DMS 273 treated with DMSO at 0.1 percent for 48 hours (cell line): ENCODE measurements around the gene MOSPD3.

Source experiments
- DNase-seq: peaks from one replicate; lab custom pipeline; 2025; lab: John Stamatoyannopoulos, UW

The MOSPD3 gene

GRCh38 chr7:100595188-100595587 lies 17.2 kb upstream of the MOSPD3 start:
- no peak for DNase-seq

- DNase-seq = no peak
These were observed 13.9 kb upstream of the MOSPD3 start for GRCh38 chr7:100598425-100598824.

- DNase-seq = no peak
These were observed 12.2 kb upstream of the MOSPD3 start for GRCh38 chr7:100599911-100600729.

- DNase-seq = no peak
These were observed 11.7 kb upstream of the MOSPD3 start for GRCh38 chr7:100600730-100601038.

DNA sequence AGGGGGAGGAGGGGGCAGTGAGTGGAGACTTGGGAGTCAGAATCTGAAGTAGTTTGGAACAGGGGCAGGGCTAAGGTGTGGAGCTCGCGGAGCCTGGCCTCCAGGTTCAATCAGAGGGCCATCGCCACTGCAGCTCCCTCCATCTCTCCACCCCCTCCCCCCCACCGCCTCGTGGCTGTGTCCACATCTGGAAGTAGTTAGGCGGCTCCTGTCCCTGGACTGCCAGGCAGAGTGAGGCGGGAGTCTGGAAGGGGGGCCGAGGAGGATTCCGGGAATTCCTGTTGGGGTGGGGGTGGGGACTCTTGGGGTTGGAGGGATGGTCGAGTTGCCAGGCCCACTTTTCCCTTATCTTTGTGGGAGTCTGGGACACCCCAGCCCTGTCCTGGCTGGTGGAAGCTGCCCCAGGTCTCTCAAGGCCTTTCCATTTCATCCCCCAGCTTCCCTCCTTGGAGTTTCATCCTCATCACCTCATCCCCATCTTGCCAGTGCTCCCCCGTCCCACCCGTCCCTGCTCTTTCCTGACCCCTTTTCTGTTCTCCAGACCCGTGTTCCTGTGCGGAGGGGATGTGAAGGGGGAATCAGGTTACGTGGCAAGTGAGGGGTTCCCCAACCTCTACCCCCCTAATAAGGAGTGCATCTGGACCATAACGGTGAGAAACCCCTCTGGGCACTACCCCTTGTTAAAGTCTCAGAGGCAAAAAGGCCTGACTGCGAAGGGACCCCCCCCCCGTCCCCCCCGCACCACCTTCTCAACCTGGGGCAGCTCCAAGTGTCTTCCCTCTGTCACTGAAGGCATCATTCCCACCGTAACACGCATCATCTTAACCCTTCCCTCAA lies 9.2 kb upstream of the MOSPD3 start:
- DNase-seq = no peak

GRCh38 chr7:100603726-100604027 lies 8.7 kb upstream of the MOSPD3 start:
- no peak for DNase-seq

DNA sequence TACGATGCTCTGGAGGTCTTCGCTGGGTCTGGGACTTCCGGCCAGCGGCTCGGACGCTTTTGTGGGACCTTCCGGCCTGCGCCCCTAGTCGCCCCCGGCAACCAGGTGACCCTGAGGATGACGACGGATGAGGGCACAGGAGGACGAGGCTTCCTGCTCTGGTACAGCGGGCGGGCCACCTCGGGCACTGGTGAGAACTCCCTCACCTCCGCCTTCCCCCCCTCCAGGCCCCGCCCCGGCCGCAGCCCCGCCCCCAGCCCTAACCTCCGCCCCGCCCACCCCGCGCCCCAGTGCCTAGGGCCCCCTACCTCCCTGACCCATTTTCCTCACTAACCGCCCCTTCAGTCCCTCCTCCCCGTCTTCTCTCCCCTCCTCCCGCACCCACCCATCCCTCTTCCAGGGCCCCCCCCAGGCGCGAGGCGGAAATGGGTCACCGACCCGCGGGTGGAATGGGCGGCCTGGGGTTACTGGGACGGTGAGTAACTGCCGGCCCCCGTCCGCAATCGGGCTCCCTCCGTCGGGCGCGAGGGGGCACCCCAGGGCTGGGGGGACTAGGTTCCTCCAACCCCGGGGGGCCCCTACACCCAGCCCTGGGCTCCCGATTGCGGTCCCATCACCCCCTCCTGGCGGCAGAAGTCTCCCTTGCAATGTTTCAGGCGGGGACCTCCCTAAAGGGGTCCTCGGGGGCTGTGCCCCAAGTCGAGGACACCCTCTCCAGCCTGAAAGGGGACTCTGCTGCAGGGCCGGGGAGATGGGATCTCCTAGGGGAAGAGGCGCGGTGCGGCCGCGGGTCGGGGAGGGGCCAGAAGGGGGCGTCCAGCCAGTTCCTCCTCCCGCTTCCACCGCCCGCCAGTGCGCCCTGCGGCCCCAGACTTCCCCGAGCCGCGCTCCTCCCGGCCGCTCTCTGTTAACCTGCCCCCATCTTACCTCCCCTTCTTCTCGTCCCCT lies 8.0 kb upstream of the MOSPD3 start:
- no peak for DNase-seq

- no peak for DNase-seq
These were observed 7.1 kb upstream of the MOSPD3 start for GRCh38 chr7:100604976-100605911.

DNA sequence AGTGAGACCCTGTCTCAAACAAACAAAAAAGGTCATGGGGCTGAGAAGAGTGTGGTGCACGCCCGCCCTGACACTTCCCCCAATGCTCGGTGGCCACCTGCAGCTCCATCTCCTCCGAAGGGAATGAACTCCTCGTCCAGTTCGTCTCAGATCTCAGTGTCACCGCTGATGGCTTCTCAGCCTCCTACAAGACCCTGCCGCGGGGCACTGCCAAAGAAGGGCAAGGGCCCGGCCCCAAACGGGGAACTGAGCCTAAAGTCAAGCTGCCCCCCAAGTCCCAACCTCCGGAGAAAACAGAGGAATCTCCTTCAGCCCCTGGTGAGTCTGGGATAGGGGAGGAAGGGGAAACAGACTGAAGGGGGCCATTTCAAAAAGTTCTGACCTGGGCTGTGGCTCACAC lies 6.0 kb upstream of the MOSPD3 start:
- DNase-seq = no peak

DNA sequence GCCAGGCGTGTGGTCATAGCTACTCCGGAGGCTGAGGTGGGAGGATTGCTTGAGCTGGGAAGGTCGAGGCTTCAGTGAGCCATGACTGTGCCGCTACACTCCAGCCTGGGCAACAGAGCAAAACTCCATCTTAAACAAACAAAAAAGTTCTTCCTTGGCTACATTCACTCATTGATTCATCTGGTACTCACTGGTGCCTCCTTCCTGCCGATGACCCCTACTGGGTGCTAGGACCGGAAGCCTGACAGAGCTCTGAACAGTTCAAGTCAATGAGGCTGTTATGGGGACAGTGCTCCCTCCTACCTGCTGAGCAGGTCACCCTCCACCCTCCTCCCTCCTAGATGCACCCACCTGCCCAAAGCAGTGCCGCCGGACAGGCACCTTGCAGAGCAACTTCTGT lies 5.2 kb upstream of the MOSPD3 start:
- no peak for DNase-seq

DNA sequence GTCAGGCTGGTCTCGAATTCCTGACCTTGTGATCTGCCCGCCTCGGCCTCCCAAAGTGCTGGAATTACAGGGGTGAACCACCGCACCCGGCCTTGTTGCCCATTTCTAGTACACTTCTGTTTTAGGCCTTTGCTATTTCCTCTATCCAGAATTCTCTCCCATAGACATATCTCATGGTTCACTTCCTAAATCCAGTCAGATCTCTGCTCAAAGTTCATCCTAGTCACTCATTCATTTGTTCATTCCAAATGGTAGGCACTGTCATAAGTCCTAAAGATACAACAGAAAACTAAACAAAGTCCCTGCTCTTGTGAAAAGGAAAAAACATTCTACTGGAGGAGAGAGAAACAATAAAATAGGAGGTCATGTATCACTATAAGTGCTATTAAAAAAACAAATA lies 2.4 kb upstream of the MOSPD3 start:
- DNase-seq = no peak

DNA sequence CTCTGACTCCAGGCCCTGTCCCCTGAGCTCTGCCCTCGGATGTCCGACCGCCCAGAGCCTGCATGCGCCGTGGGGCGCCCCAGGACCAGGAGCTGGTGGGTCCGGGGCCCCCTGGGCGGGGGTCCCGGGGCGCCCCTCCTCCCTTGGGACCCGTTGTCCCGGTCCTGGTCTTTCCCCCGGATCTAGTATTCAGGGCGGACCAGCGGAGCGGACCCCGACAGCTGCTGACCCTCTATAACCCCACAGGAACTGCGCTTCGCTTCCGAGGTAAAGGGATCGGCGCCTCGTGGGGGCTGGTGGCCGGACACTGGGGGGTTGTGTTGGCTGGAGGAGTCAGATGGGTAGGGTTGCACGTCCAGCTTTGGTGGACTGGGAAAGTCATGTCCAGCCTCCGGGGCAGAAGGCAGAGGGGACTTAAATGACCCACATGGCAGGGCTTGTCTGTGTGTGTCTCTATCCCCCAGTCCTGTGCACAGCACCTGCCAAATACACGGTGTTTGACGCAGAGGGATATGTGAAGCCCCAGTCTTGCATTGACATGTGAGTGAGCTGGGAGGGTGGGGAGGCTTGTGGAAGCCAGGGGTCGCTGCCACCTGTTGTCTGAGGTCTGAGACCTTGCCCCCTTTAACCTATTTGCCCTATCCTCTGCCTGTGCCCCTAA lies 520 bp downstream of the MOSPD3 start:
- no peak for DNase-seq

GRCh38 chr7:100613412-100614175 lies 1.3 kb downstream of the MOSPD3 start:
- no peak for DNase-seq

DNA sequence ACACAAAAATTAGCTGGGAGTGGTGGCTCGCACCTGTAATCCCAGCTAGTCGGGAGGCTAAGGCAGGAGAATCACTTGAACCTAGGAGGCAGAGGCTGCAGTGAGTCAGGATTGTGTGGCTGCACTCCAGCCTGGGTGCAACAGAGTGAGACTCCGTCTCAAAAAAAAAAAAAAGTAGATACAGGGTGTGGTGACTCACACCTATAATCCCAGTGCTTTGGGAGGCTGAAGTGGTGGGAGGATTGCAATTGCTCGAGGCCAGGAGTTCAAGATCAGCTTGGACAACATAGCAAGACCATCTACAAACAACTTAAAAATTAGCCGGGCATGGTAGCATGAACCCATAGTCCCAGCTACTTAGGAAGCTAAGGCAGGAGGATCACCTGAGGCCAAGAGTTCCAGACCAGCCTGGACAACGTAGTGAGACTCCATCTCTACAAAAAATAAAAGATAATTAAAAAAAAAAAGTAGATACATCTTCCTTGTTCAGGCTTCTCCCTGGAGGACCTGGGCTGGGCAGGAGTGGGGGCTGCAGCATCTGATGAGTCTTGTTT lies 2.0 kb downstream of the MOSPD3 start:
- DNase-seq = no peak

DNA sequence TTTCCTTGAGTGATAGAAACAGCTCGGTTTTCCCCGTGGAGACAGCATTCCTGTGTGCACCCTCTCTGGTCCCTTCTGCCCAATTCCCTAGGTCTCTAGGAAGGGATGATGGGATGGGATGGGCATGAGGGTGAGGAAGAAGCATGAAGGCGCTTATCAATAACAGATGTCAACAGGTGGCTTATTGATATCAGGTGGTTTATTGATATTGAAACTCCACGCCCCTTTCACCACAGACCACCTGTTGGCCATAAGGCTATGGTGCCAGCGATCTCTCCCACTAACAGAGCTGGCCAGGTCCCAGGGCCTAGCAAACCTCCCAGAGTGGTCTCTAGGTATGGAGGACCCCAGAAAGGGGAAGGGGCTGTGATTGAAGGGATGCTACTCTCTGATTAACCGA lies 7.9 kb downstream of the MOSPD3 start:
- DNase-seq = no peak

DNA sequence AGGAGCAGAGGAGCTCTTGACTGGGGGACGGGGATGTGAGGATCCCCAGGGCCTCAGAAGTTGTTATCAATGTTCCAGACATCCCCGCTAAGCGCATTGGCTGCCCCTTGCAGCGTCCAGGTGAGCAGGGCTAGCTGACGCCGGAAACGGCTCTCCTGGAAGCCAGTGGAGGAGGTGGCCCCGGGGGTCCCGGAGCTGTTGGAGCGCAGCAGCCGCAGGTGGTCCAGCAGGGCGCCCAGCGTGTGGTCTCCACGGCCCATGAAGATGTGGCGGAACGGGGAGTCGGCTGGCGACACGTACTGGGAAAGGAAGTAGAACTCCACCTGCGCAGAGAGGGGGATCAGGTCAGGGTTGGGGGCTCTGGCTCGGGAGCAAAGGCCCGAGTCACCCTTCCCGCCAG lies 8.5 kb downstream of the MOSPD3 start:
- no peak for DNase-seq

DNA sequence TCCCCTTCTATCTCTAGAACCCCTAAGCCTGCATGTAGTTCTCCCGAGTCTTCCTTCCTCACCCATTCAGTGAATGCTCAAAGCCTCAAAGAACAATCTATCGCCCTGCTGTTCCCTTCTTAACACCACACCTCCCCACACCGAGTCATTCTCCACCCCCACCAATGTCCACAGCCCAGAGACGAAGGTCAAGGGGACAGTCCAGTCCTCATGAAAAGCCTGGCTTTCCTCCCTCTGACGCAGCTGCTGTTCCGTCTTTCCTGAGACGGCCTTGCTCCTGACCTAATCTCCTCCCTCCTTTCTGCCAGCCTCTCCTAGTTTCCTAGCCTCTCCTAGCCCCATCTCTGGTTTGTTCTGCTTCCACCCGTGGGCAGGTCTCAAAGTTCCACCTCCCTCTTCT lies 9.2 kb downstream of the MOSPD3 start:
- DNase-seq = no peak

- no peak for DNase-seq
These were observed 11.8 kb downstream of the MOSPD3 start for GRCh38 chr7:100623951-100624824.

DNA sequence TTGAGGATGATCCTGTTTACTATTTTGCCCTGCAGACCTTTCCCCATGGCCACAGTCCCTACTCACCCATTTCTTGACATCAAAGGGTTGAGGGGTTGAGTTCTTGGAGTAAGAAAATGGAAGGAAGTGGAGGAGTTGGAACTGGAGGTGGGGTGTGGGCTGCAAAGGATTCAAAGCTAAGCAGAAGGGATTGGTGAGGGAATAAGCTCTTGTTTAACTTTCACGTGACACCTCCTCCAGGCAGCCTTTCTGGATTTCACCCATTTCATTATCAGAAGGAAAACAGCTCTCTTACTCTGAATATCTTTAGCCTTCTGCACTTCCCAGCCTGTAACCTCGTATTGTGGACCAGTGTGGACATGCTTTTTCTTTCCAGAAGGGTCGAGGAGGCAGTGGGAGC lies 13.7 kb downstream of the MOSPD3 start:
- DNase-seq = no peak
